SK-N-SH treated with all-trans-retinoic acid at 6 μM for 48 hours (cell line): Measurements from ENCODE around the gene SH3TC1.

Experiments
- ATAC-seq: fragments of 200-7000 bp; cut with Tn5 transposase; 3 replicates; pipeline ENCODE4 v1.9.1; 2020; ENCODE audit warnings: mild to moderate bottlenecking, moderate library complexity
- ARNTL ChIP-seq: fragments of 450-650 bp; formaldehyde crosslinking; IDR thresholded peaks from 2 replicates; pipeline ENCODE4 v1.5.0; 2020; ENCODE audit warnings: low read depth, mild to moderate bottlenecking, moderate library complexity, borderline replicate concordance
- BACH2 ChIP-seq: fragments of 250-450 bp; sonication (Bioruptor Pico); IDR thresholded peaks from 2 replicates; pipeline ENCODE4 v1.9.0; 2021; ENCODE audit warnings: mild to moderate bottlenecking, borderline replicate concordance
- CSDC2 ChIP-seq: fragments of 250-450 bp; sonication (Bioruptor Pico); IDR thresholded peaks from 2 replicates; pipeline ENCODE4 v1.5.0; 2020; ENCODE audit warnings: mild to moderate bottlenecking, moderate library complexity
- GLIS3 ChIP-seq: fragments of 250-450 bp; sonication (Bioruptor Pico); IDR thresholded peaks from 2 replicates; pipeline ENCODE4 v1.5.0; 2020; ENCODE audit warnings: mild to moderate bottlenecking, moderate library complexity
- ISL1 ChIP-seq: fragments of 250-450 bp; sonication (Bioruptor Pico); IDR thresholded peaks from 2 replicates; pipeline ENCODE4 v2.1.2; 2022; ENCODE audit warnings: mild to moderate bottlenecking, moderate library complexity
- PPARA ChIP-seq: fragments of 250-450 bp; sonication (Bioruptor Pico); IDR thresholded peaks from 2 replicates; pipeline ENCODE4 v1.5.0; 2020; ENCODE audit warnings: mild to moderate bottlenecking, borderline replicate concordance
- RARB ChIP-seq: fragments of 250-450 bp; sonication (Bioruptor Pico); IDR thresholded peaks from 2 replicates; pipeline ENCODE4 v1.8.0; 2021; ENCODE audit warnings: mild to moderate bottlenecking, moderate library complexity
- TCF4 ChIP-seq: fragments of 250-450 bp; sonication (Bioruptor Pico); IDR thresholded peaks from 2 replicates; pipeline ENCODE4 v1.8.0; 2021; ENCODE audit warnings: mild to moderate bottlenecking, moderate library complexity, borderline replicate concordance
- TSHZ2 ChIP-seq: fragments of 250-450 bp; sonication (Bioruptor Pico); IDR thresholded peaks from 2 replicates; pipeline ENCODE4 v1.5.0; 2020; ENCODE audit warnings: mild to moderate bottlenecking, moderate library complexity
- ZC3H10 ChIP-seq: fragments of 250-450 bp; sonication (Bioruptor Pico); IDR thresholded peaks from 2 replicates; pipeline ENCODE4 v1.5.1; 2021; ENCODE audit warnings: mild to moderate bottlenecking, moderate library complexity
- ZFP3 ChIP-seq: fragments of 250-450 bp; sonication (Bioruptor Pico); IDR thresholded peaks from 2 replicates; pipeline ENCODE4 v1.5.0; 2020; ENCODE audit warnings: mild to moderate bottlenecking, moderate library complexity
- ZFP30 ChIP-seq: fragments of 450-650 bp; formaldehyde crosslinking; IDR thresholded peaks from 2 replicates; pipeline ENCODE4 v1.5.0; 2022; ENCODE audit warnings: mild to moderate bottlenecking, moderate library complexity
- ZNF565 ChIP-seq: fragments of 450-650 bp; formaldehyde crosslinking; conservative IDR thresholded peaks from 2 replicates; pipeline ENCODE4 v1.5.0; 2020; ENCODE audit warnings: low read depth, mild to moderate bottlenecking, moderate library complexity
- ZNF70 ChIP-seq: fragments of 450-650 bp; formaldehyde crosslinking; IDR thresholded peaks from 2 replicates; pipeline ENCODE4 v1.5.0; 2020; ENCODE audit warnings: mild to moderate bottlenecking, moderate library complexity
- TF ChIP-seq, protein P1 (sequence below): fragments of 250-450 bp; sonication (Bioruptor Pico); IDR thresholded peaks from 2 replicates; pipeline ENCODE4 v1.8.0; 2021; ENCODE audit warnings: low read depth, mild to moderate bottlenecking, moderate library complexity, borderline replicate concordance
- TF ChIP-seq, protein P2 (sequence below): fragments of 250-450 bp; sonication (Bioruptor Pico); IDR thresholded peaks from 2 replicates; pipeline ENCODE4 v1.8.0; 2020; ENCODE audit warnings: mild to moderate bottlenecking, moderate library complexity, borderline replicate concordance
- TF ChIP-seq, protein P3 (sequence below): fragments of 250-450 bp; sonication (Bioruptor Pico); IDR thresholded peaks from 2 replicates; pipeline ENCODE4 v1.5.1; 2020; ENCODE audit warnings: low read depth, mild to moderate bottlenecking, moderate library complexity
- TF ChIP-seq, protein P4 (sequence below): fragments of 250-450 bp; sonication (Bioruptor Pico); IDR thresholded peaks from 2 replicates; pipeline ENCODE4 v1.5.1; 2021; ENCODE audit warnings: mild to moderate bottlenecking, moderate library complexity

SH3TC1 gene

GRCh38 chr4:8210616-8211015 lies 11.5 kb downstream of the SH3TC1 start:
- ATAC-seq, result no peak
- TF ChIP-seq ZC3H10 (CRISPR knock-in tag), result no peak
- TF ChIP-seq CSDC2 (CRISPR knock-in tag), result no peak
- TF ChIP-seq, all 23 proteins: peak for 0

DNA sequence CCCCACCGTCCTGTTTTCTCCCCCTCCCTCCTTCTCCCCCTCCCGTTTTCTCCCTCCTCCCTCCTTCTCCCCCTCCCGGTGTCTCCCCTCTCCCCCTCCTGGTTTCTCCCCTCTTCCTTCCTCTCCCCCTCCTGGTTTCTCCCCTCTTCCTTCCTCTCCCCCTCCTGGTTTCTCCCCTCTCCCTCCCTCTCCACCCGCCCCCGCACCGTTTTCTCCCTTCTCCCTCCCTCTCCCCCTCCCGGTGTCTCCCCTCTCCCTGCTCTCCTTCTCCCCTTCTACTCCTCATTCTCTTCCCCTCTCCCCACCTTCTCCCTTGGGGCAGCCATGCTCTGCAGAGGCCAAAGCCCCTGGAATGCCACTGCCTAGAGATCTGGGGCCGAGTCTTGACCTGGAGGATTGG lies 12.2 kb downstream of the SH3TC1 start:
- TF ChIP-seq, protein P1, sequence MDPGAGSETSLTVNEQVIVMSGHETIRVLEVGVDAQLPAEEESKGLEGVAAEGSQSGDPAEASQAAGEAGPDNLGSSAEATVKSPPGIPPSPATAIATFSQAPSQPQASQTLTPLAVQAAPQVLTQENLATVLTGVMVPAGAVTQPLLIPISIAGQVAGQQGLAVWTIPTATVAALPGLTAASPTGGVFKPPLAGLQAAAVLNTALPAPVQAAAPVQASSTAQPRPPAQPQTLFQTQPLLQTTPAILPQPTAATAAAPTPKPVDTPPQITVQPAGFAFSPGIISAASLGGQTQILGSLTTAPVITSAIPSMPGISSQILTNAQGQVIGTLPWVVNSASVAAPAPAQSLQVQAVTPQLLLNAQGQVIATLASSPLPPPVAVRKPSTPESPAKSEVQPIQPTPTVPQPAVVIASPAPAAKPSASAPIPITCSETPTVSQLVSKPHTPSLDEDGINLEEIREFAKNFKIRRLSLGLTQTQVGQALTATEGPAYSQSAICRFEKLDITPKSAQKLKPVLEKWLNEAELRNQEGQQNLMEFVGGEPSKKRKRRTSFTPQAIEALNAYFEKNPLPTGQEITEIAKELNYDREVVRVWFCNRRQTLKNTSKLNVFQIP (CRISPR knock-in tag), result no peak
- TF ChIP-seq, protein P2, sequence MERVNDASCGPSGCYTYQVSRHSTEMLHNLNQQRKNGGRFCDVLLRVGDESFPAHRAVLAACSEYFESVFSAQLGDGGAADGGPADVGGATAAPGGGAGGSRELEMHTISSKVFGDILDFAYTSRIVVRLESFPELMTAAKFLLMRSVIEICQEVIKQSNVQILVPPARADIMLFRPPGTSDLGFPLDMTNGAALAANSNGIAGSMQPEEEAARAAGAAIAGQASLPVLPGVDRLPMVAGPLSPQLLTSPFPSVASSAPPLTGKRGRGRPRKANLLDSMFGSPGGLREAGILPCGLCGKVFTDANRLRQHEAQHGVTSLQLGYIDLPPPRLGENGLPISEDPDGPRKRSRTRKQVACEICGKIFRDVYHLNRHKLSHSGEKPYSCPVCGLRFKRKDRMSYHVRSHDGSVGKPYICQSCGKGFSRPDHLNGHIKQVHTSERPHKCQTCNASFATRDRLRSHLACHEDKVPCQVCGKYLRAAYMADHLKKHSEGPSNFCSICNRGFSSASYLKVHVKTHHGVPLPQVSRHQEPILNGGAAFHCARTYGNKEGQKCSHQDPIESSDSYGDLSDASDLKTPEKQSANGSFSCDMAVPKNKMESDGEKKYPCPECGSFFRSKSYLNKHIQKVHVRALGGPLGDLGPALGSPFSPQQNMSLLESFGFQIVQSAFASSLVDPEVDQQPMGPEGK (CRISPR knock-in tag), result no peak
- no peak for TF ChIP-seq ISL1 (CRISPR knock-in tag)
- TF ChIP-seq ZFP30 (CRISPR knock-in tag), result no peak
- no peak for TF ChIP-seq RARB (CRISPR knock-in tag)
- TF ChIP-seq ZNF70 (CRISPR knock-in tag), result no peak
- TF ChIP-seq ZFP3 (CRISPR knock-in tag), result no peak
- no peak for TF ChIP-seq PPARA (CRISPR knock-in tag)
- no peak for TF ChIP-seq ARNTL (CRISPR knock-in tag)
- TF ChIP-seq GLIS3 (CRISPR knock-in tag), result no peak
- no peak for TF ChIP-seq TCF4
- no peak for TF ChIP-seq TSHZ2 (CRISPR knock-in tag)
- no peak for TF ChIP-seq ZC3H10 (CRISPR knock-in tag)
- TF ChIP-seq CSDC2 (CRISPR knock-in tag), result no peak
- no peak for TF ChIP-seq BACH2 (CRISPR knock-in tag)
- TF ChIP-seq, protein P3, sequence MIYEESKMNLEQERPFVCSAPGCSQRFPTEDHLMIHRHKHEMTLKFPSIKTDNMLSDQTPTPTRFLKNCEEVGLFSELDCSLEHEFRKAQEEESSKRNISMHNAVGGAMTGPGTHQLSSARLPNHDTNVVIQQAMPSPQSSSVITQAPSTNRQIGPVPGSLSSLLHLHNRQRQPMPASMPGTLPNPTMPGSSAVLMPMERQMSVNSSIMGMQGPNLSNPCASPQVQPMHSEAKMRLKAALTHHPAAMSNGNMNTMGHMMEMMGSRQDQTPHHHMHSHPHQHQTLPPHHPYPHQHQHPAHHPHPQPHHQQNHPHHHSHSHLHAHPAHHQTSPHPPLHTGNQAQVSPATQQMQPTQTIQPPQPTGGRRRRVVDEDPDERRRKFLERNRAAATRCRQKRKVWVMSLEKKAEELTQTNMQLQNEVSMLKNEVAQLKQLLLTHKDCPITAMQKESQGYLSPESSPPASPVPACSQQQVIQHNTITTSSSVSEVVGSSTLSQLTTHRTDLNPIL, result no peak
- no peak for ATAC-seq

DNA sequence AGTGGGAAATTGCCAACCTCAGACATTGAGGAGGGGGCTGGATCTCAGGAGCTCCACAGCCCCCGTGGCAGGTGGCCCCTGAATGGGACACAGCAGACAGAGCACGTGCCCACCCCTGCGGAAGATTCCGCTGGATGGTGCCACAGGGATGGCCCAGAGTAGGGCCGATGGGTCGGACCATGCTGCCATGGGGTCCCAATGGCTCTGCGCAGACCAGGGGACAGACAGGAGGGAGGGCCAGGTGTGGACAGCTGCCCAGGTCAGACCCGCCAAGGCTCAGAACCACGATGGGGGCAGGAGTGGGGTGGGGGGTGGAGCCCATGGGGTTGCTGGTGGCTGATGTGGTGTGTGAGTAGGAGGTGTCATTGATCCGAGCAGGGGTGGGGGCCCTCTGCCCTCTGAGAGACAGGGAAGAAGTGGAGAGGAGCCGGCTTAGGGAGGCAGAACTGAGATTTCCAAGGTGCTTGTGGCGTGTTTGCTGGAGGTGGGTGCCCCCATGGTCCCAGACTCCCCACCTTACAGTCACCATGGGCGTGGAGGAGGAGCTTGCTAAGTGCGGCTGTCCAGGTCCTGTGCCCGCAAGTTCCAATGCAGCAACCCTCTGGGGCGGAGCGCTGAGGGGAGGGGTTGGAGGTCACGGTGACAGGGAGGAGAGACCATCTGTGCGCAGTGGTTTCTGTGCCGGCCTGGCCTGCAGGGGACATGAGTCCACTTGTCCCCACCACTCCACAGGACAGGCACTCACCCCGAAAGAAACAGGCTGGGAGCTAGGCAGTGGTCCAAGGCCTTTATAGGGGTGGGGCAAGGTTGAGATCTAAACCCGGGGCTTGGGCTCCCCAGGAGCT lies 12.9 kb downstream of the SH3TC1 start:
- ATAC-seq, result no peak
- no peak for TF ChIP-seq ZFP3 (CRISPR knock-in tag)

DNA sequence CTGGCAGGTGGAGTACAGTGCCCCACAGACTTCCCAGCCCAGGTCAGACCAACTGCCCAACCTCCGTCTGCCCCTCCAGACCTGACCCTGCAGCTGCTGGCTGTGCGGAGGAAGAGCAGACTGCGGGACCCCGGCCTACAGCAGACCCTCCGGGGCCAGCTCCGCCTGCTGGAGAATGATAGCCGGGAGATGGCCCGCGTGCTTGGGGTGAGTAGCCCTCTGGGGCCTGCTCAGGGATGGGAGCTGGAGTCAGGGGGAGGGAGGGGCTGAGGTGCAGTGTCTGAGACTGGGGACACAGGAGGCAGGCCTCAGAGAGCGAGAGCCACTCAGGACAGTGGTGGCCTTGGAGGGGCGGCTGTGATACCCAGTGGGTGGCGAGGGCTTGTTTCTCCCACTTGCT lies 13.5 kb downstream of the SH3TC1 start:
- no peak for ATAC-seq
- TF ChIP-seq ZNF565 (CRISPR knock-in tag), result no peak
- TF ChIP-seq, protein P4, sequence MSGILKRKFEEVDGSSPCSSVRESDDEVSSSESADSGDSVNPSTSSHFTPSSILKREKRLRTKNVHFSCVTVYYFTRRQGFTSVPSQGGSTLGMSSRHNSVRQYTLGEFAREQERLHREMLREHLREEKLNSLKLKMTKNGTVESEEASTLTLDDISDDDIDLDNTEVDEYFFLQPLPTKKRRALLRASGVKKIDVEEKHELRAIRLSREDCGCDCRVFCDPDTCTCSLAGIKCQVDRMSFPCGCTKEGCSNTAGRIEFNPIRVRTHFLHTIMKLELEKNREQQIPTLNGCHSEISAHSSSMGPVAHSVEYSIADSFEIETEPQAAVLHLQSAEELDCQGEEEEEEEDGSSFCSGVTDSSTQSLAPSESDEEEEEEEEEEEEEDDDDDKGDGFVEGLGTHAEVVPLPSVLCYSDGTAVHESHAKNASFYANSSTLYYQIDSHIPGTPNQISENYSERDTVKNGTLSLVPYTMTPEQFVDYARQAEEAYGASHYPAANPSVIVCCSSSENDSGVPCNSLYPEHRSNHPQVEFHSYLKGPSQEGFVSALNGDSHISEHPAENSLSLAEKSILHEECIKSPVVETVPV (CRISPR knock-in tag), result no peak
- TF ChIP-seq, all 23 proteins: peak for 0
